Dendritic cell treated with granulocyte-macrophage colony-stimulating factor and Interleukin-4, amounts not matched to agents 40 ng/mL and 50 ng/mL, for 4 days (primary cell): ENCODE results near the gene DMD.

Experiments
- H3K27ac Mint-ChIP-seq: one replicate; pipeline ENCODE4 v1.8.0; 2022; ENCODE audit warnings: mild to moderate bottlenecking, mixed read lengths
- H3K27me3 Mint-ChIP-seq: one replicate; pipeline ENCODE4 v1.8.0; 2022; ENCODE audit warnings: mild to moderate bottlenecking, mixed read lengths
- H3K36me3 Mint-ChIP-seq: one replicate; pipeline ENCODE4 v1.8.0; 2022; ENCODE audit warnings: low read depth, mixed read lengths
- H3K4me1 Mint-ChIP-seq: one replicate; pipeline ENCODE4 v1.8.0; 2022; ENCODE audit warnings: low read depth, mixed read lengths
- H3K4me3 Mint-ChIP-seq: one replicate; pipeline ENCODE4 v1.8.0; 2022; ENCODE audit warnings: mild to moderate bottlenecking, moderate library complexity, mixed read lengths
- H3K9me3 Mint-ChIP-seq: one replicate; pipeline ENCODE4 v1.8.0; 2022; ENCODE audit warnings: mixed read lengths
- intact Hi-C: fragments of 100-400 bp; cut with micrococcal nuclease; formaldehyde crosslinking; loops from one replicate; pipeline ENCODE4 v1.15.0; 2022

Gene DMD

GRCh38 chrX:32933548-32933947 lies 277.8 kb downstream of the DMD start:
- H3K27me3 Mint-ChIP-seq = no peaks in the 10 kb centered on the region
- H3K36me3 Mint-ChIP-seq = no peaks in the 10 kb centered on the region
- intact Hi-C loops = no loop called here
- H3K9me3 Mint-ChIP-seq = no peaks in the 10 kb centered on the region
- H3K27ac Mint-ChIP-seq = no peak overlapping the region
- H3K4me3 Mint-ChIP-seq = no peak overlapping the region
- H3K4me1 Mint-ChIP-seq = no peaks in the 10 kb centered on the region

- intact Hi-C loops = no loop called here
- Mint-ChIP-seq H3K4me3 (no peak overlapping the region), H3K27ac (no peak overlapping the region), H3K4me1 (no peaks in the 10 kb centered on the region), H3K36me3 (no peaks in the 10 kb centered on the region), H3K27me3 (no peaks in the 10 kb centered on the region), H3K9me3 (no peaks in the 10 kb centered on the region)
These were observed 282.3 kb downstream of the DMD start for GRCh38 chrX:32929040-32929439.

GRCh38 chrX:32896088-32896487 lies 315.3 kb downstream of the DMD start:
- Mint-ChIP-seq H3K27ac (no peak overlapping the region), H3K27me3 (no peaks in the 10 kb centered on the region), H3K4me3 (no peak overlapping the region), H3K4me1 (no peaks in the 10 kb centered on the region), H3K36me3 (no peaks in the 10 kb centered on the region), H3K9me3 (no peaks in the 10 kb centered on the region)
- intact Hi-C loops = no loop called here

- intact Hi-C loops = no loop called here
- no peaks in the 10 kb centered on the region for H3K36me3 Mint-ChIP-seq
- no peaks in the 10 kb centered on the region for H3K9me3 Mint-ChIP-seq
- no peaks in the 10 kb centered on the region for H3K27me3 Mint-ChIP-seq
- H3K4me3 Mint-ChIP-seq = no peak overlapping the region
- H3K4me1 Mint-ChIP-seq = no peaks in the 10 kb centered on the region
- no peak overlapping the region for H3K27ac Mint-ChIP-seq
These were observed 316.7 kb downstream of the DMD start for GRCh38 chrX:32894679-32895078.

GRCh38 chrX:32893751-32894150 lies 317.6 kb downstream of the DMD start:
- H3K4me3 Mint-ChIP-seq = no peak overlapping the region
- intact Hi-C loops = no loop called here
- H3K9me3 Mint-ChIP-seq = no peaks in the 10 kb centered on the region
- no peaks in the 10 kb centered on the region for H3K27me3 Mint-ChIP-seq
- H3K4me1 Mint-ChIP-seq = no peaks in the 10 kb centered on the region
- H3K36me3 Mint-ChIP-seq = no peaks in the 10 kb centered on the region
- H3K27ac Mint-ChIP-seq = no peak overlapping the region

- peaks cover 18% of the 10 kb centered on the region for H3K9me3 Mint-ChIP-seq
- H3K27ac Mint-ChIP-seq = no peak overlapping the region
- no peaks in the 10 kb centered on the region for H3K36me3 Mint-ChIP-seq
- H3K4me3 Mint-ChIP-seq = no peak overlapping the region
- H3K4me1 Mint-ChIP-seq = no peaks in the 10 kb centered on the region
- no peaks in the 10 kb centered on the region for H3K27me3 Mint-ChIP-seq
- intact Hi-C loops = no loop called here
These were observed 333.8 kb downstream of the DMD start for GRCh38 chrX:32877592-32877991.

- Mint-ChIP-seq H3K4me1 (no peaks in the 10 kb centered on the region), H3K9me3 (peaks cover 14% of the 10 kb centered on the region), H3K36me3 (no peaks in the 10 kb centered on the region), H3K27me3 (no peaks in the 10 kb centered on the region), H3K4me3 (no peak overlapping the region), H3K27ac (no peak overlapping the region)
- intact Hi-C loops = no loop called here
These were observed 336.5 kb downstream of the DMD start for GRCh38 chrX:32874839-32875238.

- no peak overlapping the region for H3K27ac Mint-ChIP-seq
- no peaks in the 10 kb centered on the region for H3K4me1 Mint-ChIP-seq
- H3K4me3 Mint-ChIP-seq = no peak overlapping the region
- no peaks in the 10 kb centered on the region for H3K27me3 Mint-ChIP-seq
- peaks cover 9% of the 10 kb centered on the region for H3K9me3 Mint-ChIP-seq
- intact Hi-C loops = no loop called here
- H3K36me3 Mint-ChIP-seq = no peaks in the 10 kb centered on the region
These were observed 337.6 kb downstream of the DMD start for GRCh38 chrX:32873786-32874185.

- H3K9me3 Mint-ChIP-seq = peaks cover 8% of the 10 kb centered on the region
- intact Hi-C loops = no loop called here
- no peaks in the 10 kb centered on the region for H3K36me3 Mint-ChIP-seq
- no peaks in the 10 kb centered on the region for H3K27me3 Mint-ChIP-seq
- no peak overlapping the region for H3K4me3 Mint-ChIP-seq
- no peaks in the 10 kb centered on the region for H3K4me1 Mint-ChIP-seq
- no peak overlapping the region for H3K27ac Mint-ChIP-seq
These were observed 339.7 kb downstream of the DMD start for GRCh38 chrX:32871636-32872035.

- Mint-ChIP-seq H3K36me3 (no peaks in the 10 kb centered on the region), H3K4me3 (no peak overlapping the region), H3K27ac (no peak overlapping the region), H3K4me1 (no peaks in the 10 kb centered on the region), H3K9me3 (no peaks in the 10 kb centered on the region), H3K27me3 (no peaks in the 10 kb centered on the region)
- intact Hi-C loops = no loop called here
These were observed 342.8 kb downstream of the DMD start for GRCh38 chrX:32868524-32868895.

GRCh38 chrX:32867781-32868523 lies 343.4 kb downstream of the DMD start:
- H3K27ac Mint-ChIP-seq = no peak overlapping the region
- no peaks in the 10 kb centered on the region for H3K4me1 Mint-ChIP-seq
- H3K27me3 Mint-ChIP-seq = no peaks in the 10 kb centered on the region
- H3K9me3 Mint-ChIP-seq = no peaks in the 10 kb centered on the region
- no peak overlapping the region for H3K4me3 Mint-ChIP-seq
- intact Hi-C loops = no loop called here
- H3K36me3 Mint-ChIP-seq = no peaks in the 10 kb centered on the region

GRCh38 chrX:32852203-32852602 lies 359.1 kb downstream of the DMD start:
- H3K27ac Mint-ChIP-seq = no peak overlapping the region
- no peaks in the 10 kb centered on the region for H3K27me3 Mint-ChIP-seq
- no peak overlapping the region for H3K4me3 Mint-ChIP-seq
- H3K4me1 Mint-ChIP-seq = no peaks in the 10 kb centered on the region
- H3K9me3 Mint-ChIP-seq = peaks cover 8% of the 10 kb centered on the region
- intact Hi-C loops = no loop called here
- no peaks in the 10 kb centered on the region for H3K36me3 Mint-ChIP-seq

- Mint-ChIP-seq H3K4me1 (no peaks in the 10 kb centered on the region), H3K4me3 (no peak overlapping the region), H3K36me3 (no peaks in the 10 kb centered on the region), H3K9me3 (peaks cover 8% of the 10 kb centered on the region), H3K27ac (no peak overlapping the region), H3K27me3 (no peaks in the 10 kb centered on the region)
- intact Hi-C loops = no loop called here
These were observed 359.8 kb downstream of the DMD start for GRCh38 chrX:32851556-32851955.

- intact Hi-C loops = no loop called here
These were observed 363.4 kb downstream of the DMD start for GRCh38 chrX:32847921-32848320.

GRCh38 chrX:32842053-32842452 lies 369.3 kb downstream of the DMD start:
- Mint-ChIP-seq H3K27ac (no peak overlapping the region), H3K36me3 (no peaks in the 10 kb centered on the region), H3K9me3 (peaks cover 9% of the 10 kb centered on the region), H3K27me3 (no peaks in the 10 kb centered on the region), H3K4me3 (no peak overlapping the region), H3K4me1 (no peaks in the 10 kb centered on the region)
- intact Hi-C loops = no loop called here

More at GRCh38 chrX:32847921-32848320, 363.4 kb downstream of the DMD start:
- Mint-ChIP-seq H3K27ac (no peak overlapping the region), H3K4me1 (no peaks in the 10 kb centered on the region), H3K9me3 (peaks cover 8% of the 10 kb centered on the region), H3K27me3 (no peaks in the 10 kb centered on the region), H3K4me3 (no peak overlapping the region), H3K36me3 (no peaks in the 10 kb centered on the region)
